ENCODE data around the gene MTOR. TPM values are rescaled to one million over a fixed set of nuclear protein-coding genes. Genes with fewer than 3 reads are reported as not detected.

MTOR gene
- polyA plus RNA-seq, 1 donor from 2014 or later: 6.9 TPM

DNA sequence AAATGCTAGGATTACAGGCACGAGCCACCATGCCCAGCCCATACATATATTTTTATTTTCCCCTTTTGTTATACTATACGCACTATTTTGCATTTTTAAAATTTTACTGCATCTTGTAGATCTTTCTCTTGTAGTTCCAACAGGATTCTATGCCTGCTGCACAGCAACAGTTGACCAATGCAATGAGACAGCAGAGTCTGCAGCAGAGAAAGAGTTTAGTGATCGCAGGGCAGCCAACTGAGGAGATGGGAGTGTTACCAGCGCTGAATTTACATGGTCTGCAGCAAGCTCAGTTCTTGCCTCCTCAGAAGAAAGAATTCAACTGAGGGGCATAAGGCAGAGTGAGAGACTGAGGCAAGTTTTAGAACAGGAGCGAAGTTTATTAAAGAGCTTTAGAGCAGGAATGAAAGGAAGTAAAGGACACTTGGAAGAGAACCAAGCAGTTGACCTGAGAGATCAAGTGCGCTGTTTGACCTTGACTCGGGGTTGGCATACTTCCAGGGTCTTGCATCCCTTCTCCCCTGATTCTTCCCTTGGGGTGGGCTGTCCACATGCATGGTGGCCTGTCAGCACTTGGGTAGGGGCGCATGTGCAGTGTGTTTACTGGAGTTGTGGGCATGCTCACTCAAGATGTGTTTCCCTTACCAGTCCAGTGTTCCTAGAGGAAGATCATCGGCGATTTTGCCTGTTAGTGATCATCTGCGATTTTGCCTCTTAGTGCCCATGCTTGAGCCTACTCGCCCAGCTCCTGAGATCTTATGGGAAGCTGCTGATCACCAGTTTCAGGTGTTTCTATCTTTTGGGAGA, 4.1 kb upstream of the MTOR start:
- H3K27me3 Mint-ChIP-seq: no peaks in the 10 kb centered on the region
- peaks cover 5 to 13% (median 10%) of the 10 kb centered on the region in 3 donors for H3K4me1 Mint-ChIP-seq
- no peak overlapping the region for H3K4me3 Mint-ChIP-seq
- H3K27ac Mint-ChIP-seq: peak overlapping the region in 2 of 3 donors; percentile 39 to 73
- H3K36me3 Mint-ChIP-seq: no peaks in the 10 kb centered on the region
- H3K9me3 Mint-ChIP-seq: no peaks in the 10 kb centered on the region

DNA sequence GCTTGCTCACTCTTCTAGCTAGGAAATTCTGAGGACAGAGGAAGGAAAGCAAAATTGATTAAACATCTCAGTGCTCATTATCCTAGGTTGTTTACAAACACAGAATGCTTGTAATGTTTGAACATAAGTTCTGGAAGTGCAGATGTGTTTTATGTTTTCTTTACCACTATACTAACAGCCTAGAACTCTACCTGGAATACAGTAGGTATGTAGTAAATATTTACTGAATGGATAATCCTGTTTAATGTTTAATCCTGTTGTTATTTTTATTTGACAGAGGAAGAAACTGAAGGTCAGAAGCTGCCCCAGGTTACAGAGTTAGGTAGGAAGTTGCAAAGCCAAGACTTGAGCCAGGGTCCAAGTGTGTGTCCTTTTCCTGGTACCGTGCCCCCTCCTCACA, 6.1 kb downstream of the MTOR start:
- Mint-ChIP-seq H3K4me3 (no peak overlapping the region), H3K36me3 (peaks cover 9% of the 10 kb centered on the region), H3K27me3 (peaks cover 1% of the 10 kb centered on the region), H3K4me1 (peaks cover under 1 to 7% (median 1%) of the 10 kb centered on the region in 3 donors), H3K27ac (no peak overlapping the region), H3K9me3 (no peaks in the 10 kb centered on the region)

GRCh38 chr1:11253226-11253625, 9.1 kb downstream of the MTOR start:
- Mint-ChIP-seq H3K4me1 (peaks cover 0 to 5% (median 0%) of the 10 kb centered on the region in 3 donors), H3K27ac (peak overlapping the region in 1 of 3 donors; percentile 71), H3K9me3 (no peaks in the 10 kb centered on the region), H3K27me3 (peaks cover 1% of the 10 kb centered on the region), H3K36me3 (peaks cover 11% of the 10 kb centered on the region), H3K4me3 (no peak overlapping the region)

GRCh38 chr1:11252538-11252937, 9.8 kb downstream of the MTOR start:
- peaks cover 0 to 5% (median 0%) of the 10 kb centered on the region in 3 donors for H3K4me1 Mint-ChIP-seq
- H3K4me3 Mint-ChIP-seq: no peak overlapping the region
- H3K27ac Mint-ChIP-seq: no peak overlapping the region
- H3K27me3 Mint-ChIP-seq: peaks cover 1% of the 10 kb centered on the region
- H3K9me3 Mint-ChIP-seq: no peaks in the 10 kb centered on the region
- H3K36me3 Mint-ChIP-seq: peaks cover 12% of the 10 kb centered on the region

DNA sequence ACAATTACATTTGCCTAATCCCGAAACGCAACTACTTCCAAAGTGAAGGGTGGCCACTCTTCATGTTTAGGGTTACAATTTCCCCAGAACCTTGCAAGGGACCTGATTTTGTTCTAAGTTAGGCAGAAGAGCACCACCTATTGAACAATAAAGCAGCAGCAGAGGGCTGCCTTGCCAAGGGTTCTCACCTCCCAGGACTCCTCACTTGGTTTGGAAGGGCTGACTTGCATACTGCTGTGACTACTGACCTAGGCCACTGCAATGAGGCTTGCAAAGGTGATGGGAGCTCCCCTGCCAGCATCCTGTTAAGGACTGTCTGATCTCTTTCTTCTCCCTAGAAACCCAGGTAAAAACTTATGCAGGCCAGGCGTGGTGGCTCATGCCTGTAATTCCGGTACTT, 14.2 kb downstream of the MTOR start:
- H3K4me1 Mint-ChIP-seq: peaks cover 0 to under 1% (median 0%) of the 10 kb centered on the region in 3 donors
- H3K27me3 Mint-ChIP-seq: peaks cover 1% of the 10 kb centered on the region
- H3K4me3 Mint-ChIP-seq: no peak overlapping the region
- peaks cover 9% of the 10 kb centered on the region for H3K36me3 Mint-ChIP-seq
- no peaks in the 10 kb centered on the region for H3K9me3 Mint-ChIP-seq
- H3K27ac Mint-ChIP-seq: no peak overlapping the region

GRCh38 chr1:11245904-11246719, 16.2 kb downstream of the MTOR start:
- peaks cover 4 to 6% (median 5%) of the 10 kb centered on the region in 3 donors for H3K4me1 Mint-ChIP-seq
- H3K27ac Mint-ChIP-seq: no peak overlapping the region
- peaks cover 9% of the 10 kb centered on the region for H3K36me3 Mint-ChIP-seq
- H3K27me3 Mint-ChIP-seq: no peaks in the 10 kb centered on the region
- H3K9me3 Mint-ChIP-seq: no peaks in the 10 kb centered on the region
- no peak overlapping the region for H3K4me3 Mint-ChIP-seq

GRCh38 chr1:11245248-11245647, 17.1 kb downstream of the MTOR start:
- H3K36me3 Mint-ChIP-seq: peaks cover 5% of the 10 kb centered on the region
- no peak overlapping the region for H3K4me3 Mint-ChIP-seq
- peak overlapping the region in 1 of 3 donors; percentile 31 for H3K27ac Mint-ChIP-seq
- H3K27me3 Mint-ChIP-seq: no peaks in the 10 kb centered on the region
- peaks cover 4 to 6% (median 5%) of the 10 kb centered on the region in 3 donors for H3K4me1 Mint-ChIP-seq
- H3K9me3 Mint-ChIP-seq: no peaks in the 10 kb centered on the region

DNA sequence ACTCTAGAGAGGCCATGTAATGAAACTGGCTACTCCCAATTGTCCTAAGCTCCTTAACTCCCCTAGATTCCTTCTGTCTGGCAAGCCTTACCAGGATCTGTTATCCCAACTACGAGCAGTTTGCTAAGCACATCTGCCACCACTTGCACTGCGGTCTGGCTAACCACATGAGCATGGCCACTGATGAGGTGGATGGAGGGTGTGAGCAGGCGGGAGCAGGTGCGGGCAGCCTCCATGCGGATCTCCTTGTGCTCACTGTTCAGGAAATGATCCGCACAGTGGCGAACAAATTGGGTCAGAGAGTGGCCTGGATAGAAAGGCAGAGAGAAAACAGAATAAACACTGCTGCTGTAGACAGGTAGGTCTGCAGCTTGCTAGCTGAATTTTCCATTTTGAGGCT, 24.0 kb downstream of the MTOR start:
- Mint-ChIP-seq H3K36me3 (peaks cover 9% of the 10 kb centered on the region), H3K4me3 (no peak overlapping the region), H3K9me3 (no peaks in the 10 kb centered on the region), H3K27ac (no peak overlapping the region), H3K4me1 (peaks cover 13 to 17% (median 13%) of the 10 kb centered on the region in 3 donors), H3K27me3 (no peaks in the 10 kb centered on the region)

DNA sequence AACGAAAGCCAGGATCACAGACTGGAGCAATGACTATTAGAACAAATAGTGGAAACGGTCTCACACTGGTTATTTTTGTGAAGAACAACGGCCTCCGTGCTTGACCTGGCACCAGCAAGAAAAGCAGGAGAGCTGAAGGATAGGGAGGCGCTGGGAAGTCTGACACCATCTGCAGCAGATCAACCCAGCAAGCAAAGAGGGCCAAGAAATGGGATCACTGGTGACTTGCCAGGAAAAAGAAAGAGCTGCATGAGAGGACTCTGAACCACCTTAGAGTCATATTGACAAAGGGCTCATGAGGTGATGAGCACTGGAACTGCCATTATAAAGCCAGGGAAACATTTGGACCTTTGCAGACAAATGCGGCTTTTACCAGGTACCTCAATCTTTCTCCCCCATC, 25.0 kb downstream of the MTOR start:
- Mint-ChIP-seq H3K4me3 (no peak overlapping the region), H3K27me3 (no peaks in the 10 kb centered on the region), H3K27ac (peak overlapping the region in 2 of 3 donors; percentile 62 to 81), H3K9me3 (no peaks in the 10 kb centered on the region), H3K4me1 (peaks cover 13 to 17% (median 13%) of the 10 kb centered on the region in 3 donors), H3K36me3 (peaks cover 11% of the 10 kb centered on the region)

GRCh38 chr1:11233208-11233607, 29.1 kb downstream of the MTOR start:
- H3K27me3 Mint-ChIP-seq: no peaks in the 10 kb centered on the region
- peaks cover 12% of the 10 kb centered on the region for H3K36me3 Mint-ChIP-seq
- no peak overlapping the region for H3K27ac Mint-ChIP-seq
- no peak overlapping the region for H3K4me3 Mint-ChIP-seq
- peaks cover 22 to 24% (median 23%) of the 10 kb centered on the region in 3 donors for H3K4me1 Mint-ChIP-seq
- no peaks in the 10 kb centered on the region for H3K9me3 Mint-ChIP-seq

GRCh38 chr1:11229203-11229602, 33.1 kb downstream of the MTOR start:
- Mint-ChIP-seq H3K27ac (peak overlapping the region; percentile 41 to 86 (median 80)), H3K36me3 (peaks cover 14% of the 10 kb centered on the region), H3K4me3 (peak overlapping the region in 3 of 4 donors; percentile 15 to 86 (median 25)), H3K27me3 (no peaks in the 10 kb centered on the region), H3K4me1 (peaks cover 33 to 37% (median 36%) of the 10 kb centered on the region in 3 donors), H3K9me3 (no peaks in the 10 kb centered on the region)

GRCh38 chr1:11227106-11228077, 35.0 kb downstream of the MTOR start:
- Mint-ChIP-seq H3K27me3 (no peaks in the 10 kb centered on the region), H3K4me3 (peak overlapping the region; percentile 57 to 91 (median 76)), H3K36me3 (peaks cover 16% of the 10 kb centered on the region), H3K4me1 (peaks cover 35 to 42% (median 36%) of the 10 kb centered on the region in 3 donors), H3K9me3 (no peaks in the 10 kb centered on the region), H3K27ac (peak overlapping the region; percentile 40 to 74 (median 59))

GRCh38 chr1:11216074-11216473, 46.3 kb downstream of the MTOR start:
- Mint-ChIP-seq H3K9me3 (no peaks in the 10 kb centered on the region), H3K4me1 (peaks cover 1 to 6% (median 4%) of the 10 kb centered on the region in 3 donors), H3K4me3 (no peak overlapping the region), H3K36me3 (peaks cover 15% of the 10 kb centered on the region), H3K27me3 (no peaks in the 10 kb centered on the region), H3K27ac (peak overlapping the region in 1 of 3 donors; percentile 31)

DNA sequence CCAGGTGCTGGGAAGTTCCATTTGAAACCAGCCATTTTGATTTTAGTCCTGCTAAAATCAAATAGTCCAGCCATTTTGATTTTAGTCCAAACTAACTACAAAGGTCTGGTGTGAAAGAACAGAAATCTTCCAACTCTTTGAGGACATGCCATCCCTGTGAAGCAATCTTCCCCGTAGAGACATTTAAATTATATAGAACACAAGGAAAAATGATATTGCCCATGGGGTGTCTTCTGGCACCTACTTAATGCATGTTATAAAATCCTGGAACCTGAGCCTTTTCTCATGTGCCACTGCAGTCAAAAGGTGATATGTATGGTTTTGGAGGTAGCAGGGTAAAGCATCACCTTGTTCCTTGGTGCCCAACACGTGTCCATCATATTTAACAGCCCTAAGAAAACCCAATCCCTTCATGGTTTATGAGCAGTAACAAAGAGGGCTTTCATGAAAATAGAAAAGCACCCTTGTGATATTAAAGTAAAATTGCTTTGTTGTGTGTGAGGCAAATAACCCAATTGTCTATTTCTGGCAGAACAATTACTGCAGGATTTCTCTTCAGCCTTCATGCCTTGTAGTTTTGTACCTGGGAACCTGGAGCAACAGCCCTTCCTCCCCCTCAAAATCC, 46.9 kb downstream of the MTOR start:
- H3K4me1 Mint-ChIP-seq: peaks cover 0 to 4% (median 2%) of the 10 kb centered on the region in 3 donors
- H3K27ac Mint-ChIP-seq: no peak overlapping the region
- H3K36me3 Mint-ChIP-seq: peaks cover 16% of the 10 kb centered on the region
- H3K9me3 Mint-ChIP-seq: no peaks in the 10 kb centered on the region
- H3K27me3 Mint-ChIP-seq: no peaks in the 10 kb centered on the region
- no peak overlapping the region for H3K4me3 Mint-ChIP-seq

Measured in IgD-negative memory B cell (primary cell).